PC-3 (cell line): ENCODE results near the gene MARCKS. TPM values are rescaled to one million over a fixed set of nuclear protein-coding genes. Genes with fewer than 3 reads are reported as not detected.

ENCODE experiments used
- ATAC-seq: fragments of 200-7000 bp; cut with Tn5 transposase; 2 replicates; pipeline ENCODE4 v1.9.1; 2020; ENCODE audit warnings: mild to moderate bottlenecking, moderate library complexity
- BruUV-seq: library from RNA; stranded (reverse); fragments of 400-500 nt; replicated peaks from 2 replicates; lab custom pipeline; 2021; lab: Mats Ljungman, UMichigan
- CTCF ChIA-PET: fragments of 300-600 bp; sonication (Branson Sonifier 250); formaldehyde crosslinking; loops from one replicate; lab custom pipeline; 2022; ENCODE audit warnings: antibody characterized with exemption; lab: Charles Lee
- POLR2A ChIA-PET: fragments of 300-600 bp; sonication (Branson Sonifier 250); formaldehyde crosslinking; loops from one replicate; lab custom pipeline; 2022; ENCODE audit warnings: antibody characterized with exemption; ENCODE audit not compliant: unreplicated experiment; lab: Charles Lee
- DNase-seq: peaks from one replicate; pipeline ENCODE4 v3.0.0-alpha.2; 2015
- H2AFZ ChIP-seq: fragments of 300-600 bp; sonication (generic); 2 replicates; pipeline ENCODE4 v1.6.0; 2016; ENCODE audit warnings: antibody characterized with exemption, low read length
- H3F3A ChIP-seq: fragments of 300-600 bp; sonication (generic); one replicate; pipeline ENCODE4 v1.6.0; 2017; ENCODE audit warnings: antibody characterized with exemption, low read length, control low read depth, mild to moderate bottlenecking; ENCODE audit not compliant: unreplicated experiment
- H3K27ac ChIP-seq: fragments of 300-600 bp; sonication (generic); 2 replicates; pipeline ENCODE4 v1.5.1; 2016; ENCODE audit warnings: mild to moderate bottlenecking, low read length
- H3K27me3 ChIP-seq: fragments of 300-600 bp; sonication (generic); 2 replicates; pipeline ENCODE4 v1.6.1; 2016; ENCODE audit warnings: low read length, mixed read lengths
- H3K36me3 ChIP-seq: fragments of 300-600 bp; sonication (generic); 2 replicates; pipeline ENCODE4 v1.6.1; 2016; ENCODE audit warnings: low read depth, mixed run types, low read length, mixed read lengths
- H3K4me1 ChIP-seq: fragments of 300-600 bp; sonication (generic); 2 replicates; pipeline ENCODE4 v1.5.1; 2016; ENCODE audit warnings: low read length; ENCODE audit not compliant: insufficient read depth
- H3K4me2 ChIP-seq: fragments of 300-600 bp; sonication (generic); 2 replicates; pipeline ENCODE4 v1.6.0; 2016; ENCODE audit warnings: low read length
- H3K4me3 ChIP-seq: fragments of 300-600 bp; sonication (generic); 2 replicates; pipeline ENCODE4 v1.5.1; 2016; ENCODE audit warnings: mild to moderate bottlenecking, low read length, mixed read lengths
- H3K79me2 ChIP-seq: fragments of 300-600 bp; sonication (generic); 2 replicates; pipeline ENCODE4 v1.6.1; 2017; ENCODE audit warnings: low read length, mixed read lengths
- H3K9ac ChIP-seq: fragments of 300-600 bp; sonication (generic); 2 replicates; pipeline ENCODE4 v1.6.0; 2016; ENCODE audit warnings: mild to moderate bottlenecking, low read length
- H3K9me2 ChIP-seq: fragments of 300-600 bp; sonication (generic); replicated peaks from 2 replicates; pipeline ENCODE4 v1.6.1; 2016; ENCODE audit warnings: mixed run types, low read length, mixed read lengths
- H3K9me3 ChIP-seq: fragments of 300-600 bp; sonication (generic); 2 replicates; pipeline ENCODE4 v1.6.1; 2016; ENCODE audit warnings: low read length, mixed read lengths
- H4K20me1 ChIP-seq: fragments of 300-600 bp; sonication (generic); 2 replicates; pipeline ENCODE4 v1.6.1; 2016; ENCODE audit warnings: low read length, mixed read lengths
- EZH2 ChIP-seq: fragments of 300-600 bp; sonication (generic); IDR thresholded peaks from one replicate; pipeline ENCODE4 v1.6.1; 2017; ENCODE audit warnings: antibody characterized with exemption, mild to moderate bottlenecking, low read length; ENCODE audit not compliant: unreplicated experiment
- EZH2phosphoT487 ChIP-seq: fragments of 300-600 bp; sonication (generic); IDR thresholded peaks from 2 replicates; pipeline ENCODE4 v1.6.1; 2018; ENCODE audit warnings: mild to moderate bottlenecking, antibody characterized with exemption, low read length, borderline replicate concordance
- intact Hi-C: fragments of 100-400 bp; cut with micrococcal nuclease; formaldehyde crosslinking; loops from 2 replicates; pipeline ENCODE4 v1.9.0; 2023
- total RNA-seq: library from RNA; depleted of rRNA; stranded (reverse); fragments of >200 nt; gene quantifications from 2 replicates; pipeline ENCODE4 v1.2.3, GENCODE V29; 2014
- TF ChIP-seq, protein P1 (sequence below): fragments of 300-600 bp; sonication (generic); conservative IDR thresholded peaks from 2 replicates; pipeline ENCODE4 v1.5.1; 2017; ENCODE audit warnings: antibody characterized with exemption, low read depth, mild to moderate bottlenecking, low read length

Gene MARCKS
- total RNA-seq, 1 experiment from 2014 or later: 51.5 TPM

DNA sequence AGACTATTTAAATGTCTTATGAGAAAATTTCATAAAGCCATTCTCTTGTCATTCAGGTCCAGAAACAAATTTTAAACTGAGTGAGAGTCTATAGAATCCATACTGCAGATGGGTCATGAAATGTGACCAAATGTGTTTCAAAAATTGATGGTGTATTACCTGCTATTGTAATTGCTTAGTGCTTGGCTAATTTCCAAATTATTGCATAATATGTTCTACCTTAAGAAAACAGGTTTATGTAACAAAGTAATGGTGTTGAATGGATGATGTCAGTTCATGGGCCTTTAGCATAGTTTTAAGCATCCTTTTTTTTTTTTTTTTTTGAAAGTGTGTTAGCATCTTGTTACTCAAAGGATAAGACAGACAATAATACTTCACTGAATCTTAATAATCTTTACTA is 5.0 kb downstream of the MARCKS start:
- CTCF ChIA-PET: no interaction called here
- H3K9ac ChIP-seq: no peak overlapping the region

DNA sequence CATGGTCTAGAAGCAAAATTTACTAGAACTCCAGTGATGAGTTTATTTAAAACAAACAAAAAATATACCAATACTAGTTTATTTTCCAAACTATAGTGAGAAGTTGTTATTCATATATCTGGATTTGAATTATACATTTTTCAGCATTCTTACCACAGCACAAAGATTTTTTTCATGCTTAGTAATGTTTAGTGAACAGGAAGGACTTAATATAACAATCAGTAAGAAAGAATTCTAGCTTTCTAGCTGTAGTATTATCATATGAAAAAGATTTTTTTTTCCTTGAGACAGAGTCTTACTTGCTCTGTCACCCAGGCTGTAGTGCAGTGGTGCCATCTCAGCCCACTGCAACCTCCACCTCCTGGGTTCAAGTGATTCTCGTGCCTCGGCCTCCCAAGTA is 13.8 kb downstream of the MARCKS start:
- Histone ChIP-seq H3F3A (no peaks in the 10 kb centered on the region), H3K27me3 (no peaks in the 10 kb centered on the region), H3K4me3 (no peak overlapping the region), H3K27ac (no peak overlapping the region), H3K36me3 (no peaks in the 10 kb centered on the region), H3K9ac (no peak overlapping the region), H3K9me2 (no peaks in the 10 kb centered on the region), H3K4me2 (no peak overlapping the region), H2AFZ (no peak overlapping the region), H3K9me3 (no peaks in the 10 kb centered on the region), H3K79me2 (no peaks in the 10 kb centered on the region), H3K4me1 (0 out of 2 replicates have a peak, but pooled peaks cover 4% of the 10 kb centered on the region), H4K20me1 (no peaks in the 10 kb centered on the region)
- POLR2A ChIA-PET: no interaction called here
- ATAC-seq (no peak), DNase-seq (no peak)
- intact Hi-C loops: no loop called here
- BruUV-seq: no TSS peak
- CTCF ChIA-PET: no interaction called here
- TF ChIP-seq EZH2 (no peak), EZH2phosphoT487 (no peak)
- TF ChIP-seq, protein P1, sequence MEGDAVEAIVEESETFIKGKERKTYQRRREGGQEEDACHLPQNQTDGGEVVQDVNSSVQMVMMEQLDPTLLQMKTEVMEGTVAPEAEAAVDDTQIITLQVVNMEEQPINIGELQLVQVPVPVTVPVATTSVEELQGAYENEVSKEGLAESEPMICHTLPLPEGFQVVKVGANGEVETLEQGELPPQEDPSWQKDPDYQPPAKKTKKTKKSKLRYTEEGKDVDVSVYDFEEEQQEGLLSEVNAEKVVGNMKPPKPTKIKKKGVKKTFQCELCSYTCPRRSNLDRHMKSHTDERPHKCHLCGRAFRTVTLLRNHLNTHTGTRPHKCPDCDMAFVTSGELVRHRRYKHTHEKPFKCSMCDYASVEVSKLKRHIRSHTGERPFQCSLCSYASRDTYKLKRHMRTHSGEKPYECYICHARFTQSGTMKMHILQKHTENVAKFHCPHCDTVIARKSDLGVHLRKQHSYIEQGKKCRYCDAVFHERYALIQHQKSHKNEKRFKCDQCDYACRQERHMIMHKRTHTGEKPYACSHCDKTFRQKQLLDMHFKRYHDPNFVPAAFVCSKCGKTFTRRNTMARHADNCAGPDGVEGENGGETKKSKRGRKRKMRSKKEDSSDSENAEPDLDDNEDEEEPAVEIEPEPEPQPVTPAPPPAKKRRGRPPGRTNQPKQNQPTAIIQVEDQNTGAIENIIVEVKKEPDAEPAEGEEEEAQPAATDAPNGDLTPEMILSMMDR: no peak

More for the DNA sequence above, 5.0 kb downstream of the MARCKS start:
- no peak for TF ChIP-seq EZH2
- no peak for TF ChIP-seq EZH2phosphoT487
- TF ChIP-seq, protein P1: no peak
- Histone ChIP-seq H3K4me3 (no peak overlapping the region), H3K79me2 (peaks cover 56% of the 10 kb centered on the region), H3K9me2 (no peaks in the 10 kb centered on the region), H2AFZ (no peak overlapping the region), H3K4me2 (peak overlapping the region; percentile 94; the same call in 1 of the 2 replicates), H3K27me3 (no peaks in the 10 kb centered on the region), H3K9me3 (no peaks in the 10 kb centered on the region), H3K27ac (no peak overlapping the region), H4K20me1 (peaks cover 12% of the 10 kb centered on the region; the same call in 1 of the 2 replicates), H3K4me1 (peaks cover 9% of the 10 kb centered on the region; the same call in 1 of the 2 replicates), H3K36me3 (no peaks in the 10 kb centered on the region), H3F3A (no peaks in the 10 kb centered on the region)
- intact Hi-C loops: no loop called here
- ATAC-seq (no peak), DNase-seq (peak; percentile 14)
- POLR2A ChIA-PET: interaction anchor here (0.6 kb wide), 1 partner anchor 1190 kb away, joined by 3 read pairs; no protein-coding TSS in a partner anchor
- no TSS peak for BruUV-seq

DNA sequence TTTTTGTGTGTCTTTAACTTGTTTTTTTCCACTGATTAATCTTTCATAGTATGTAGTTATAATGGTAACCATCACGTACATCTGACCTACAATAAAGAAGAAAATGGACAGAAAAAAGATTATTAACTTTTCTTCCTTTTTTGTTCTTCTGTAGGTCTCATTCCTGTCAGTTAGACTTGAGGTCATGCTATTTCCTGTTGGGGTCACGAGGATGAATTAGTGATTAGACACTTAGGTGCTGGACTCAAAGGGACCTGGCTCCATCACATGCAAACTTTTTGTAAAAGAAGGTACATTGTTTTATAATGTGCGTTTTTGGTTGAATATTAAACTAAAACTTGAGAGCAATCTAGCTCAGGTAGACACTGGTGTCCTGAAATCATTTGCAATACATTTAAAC is 14.8 kb downstream of the MARCKS start:
- no peak overlapping the region for H3K9ac ChIP-seq
- DNase-seq: no peak
- H3K9me2 ChIP-seq: no peaks in the 10 kb centered on the region
- CTCF ChIA-PET: no interaction called here
- no peak overlapping the region for H3K4me3 ChIP-seq
- H4K20me1 ChIP-seq: no peaks in the 10 kb centered on the region
- H3K27ac ChIP-seq: no peak overlapping the region
- H2AFZ ChIP-seq: no peak overlapping the region
- intact Hi-C loops: no loop called here
- H3K4me2 ChIP-seq: no peak overlapping the region
- H3K4me1 ChIP-seq: 0 out of 2 replicates have a peak, but pooled peaks cover 4% of the 10 kb centered on the region
- no peaks in the 10 kb centered on the region for H3K27me3 ChIP-seq
- H3K79me2 ChIP-seq: no peaks in the 10 kb centered on the region
- TF ChIP-seq EZH2: no peak
- TF ChIP-seq, protein P1: no peak
- TF ChIP-seq EZH2phosphoT487: no peak
- POLR2A ChIA-PET: no interaction called here
- no TSS peak for BruUV-seq
- no peak for ATAC-seq
- H3F3A ChIP-seq: no peaks in the 10 kb centered on the region
- H3K9me3 ChIP-seq: no peaks in the 10 kb centered on the region
- no peaks in the 10 kb centered on the region for H3K36me3 ChIP-seq
